Vagina (tissue), 2 donors: ENCODE data around the gene GFAP.

Experiments
- CTCF ChIP-seq, 3 experiments: fragments of 450-650 bp in 2 of 3; fragments of 200-600 bp in 1 of 3; sonication (generic) in 1 of 3; IDR thresholded peaks; one replicate each; pipeline ENCODE4 v1.5.1; 2017 to 2019; ENCODE audit warnings: antibody characterized with exemption in 3 of 3, mild to moderate bottlenecking in 2 of 3, moderate library complexity in 2 of 3
- POLR2AphosphoS5 ChIP-seq, 2 donors: sonication (generic); formaldehyde crosslinking; IDR thresholded peaks; one replicate each; pipeline ENCODE4 v1.9.0; 2017; ENCODE audit warnings: antibody characterized with exemption in 2 of 2, mild to moderate bottlenecking in 2 of 2, low read depth in 1 of 2; ENCODE audit not compliant: insufficient read depth in 1 of 2

GRCh38 chr17:44914148-44914547, 1.2 kb downstream of the GFAP start:
- TF ChIP-seq CTCF (IDR thresholded peaks at IDR 0.05) (no peak), POLR2AphosphoS5 (IDR thresholded peaks at IDR 0.05; ENCODE audit: insufficient read depth in 1 of 2, low read depth in 1 of 2) (no peak)
